Pancreas (tissue), 10 donors: ENCODE data around the gene PCBP4. TPM values are rescaled to one million over a fixed set of nuclear protein-coding genes. Genes with fewer than 3 reads are reported as not detected.
A peak's percentile ranks its signal among the peaks of the same experiment; 100 is the strongest.

Experiments
- ATAC-seq, 4 donors: fragments of 200-7000 bp; cut with Tn5 transposase; one replicate each; pipeline versions ENCODE4 v1.8.0 to v1.9.1; 2020; ENCODE audit warnings: mild to moderate bottlenecking in 4 of 4, moderate library complexity in 4 of 4
- DNase-seq, 6 donors: peaks; one replicate each; pipeline ENCODE4 v3.0.0-alpha.2; 2020
- FAIRE-seq: peaks from 2 replicates; lab custom pipeline; 2012; peaks lifted over from hg19 to GRCh38; lab: Jason Lieb, UNC
- H3K27ac ChIP-seq, 4 donors: fragments of 200-600 bp; sonication (generic); 1 replicate in 3 of 4; 2 replicates in 1 of 4; pipeline versions ENCODE4 v1.5.0 to v1.8.0; 2020
- H3K27me3 ChIP-seq, 4 donors: fragments of 200-600 bp; one replicate each; pipeline ENCODE4 v1.8.0; 2021
- H3K36me3 ChIP-seq, 3 donors: fragments of 200-600 bp; sonication (generic) in 1 of 3; one replicate each; pipeline versions ENCODE4 v1.5.0 to v1.8.0; 2020 to 2021
- H3K4me1 ChIP-seq, 3 donors: fragments of 200-600 bp; one replicate each; pipeline ENCODE4 v1.8.0; 2021
- H3K4me3 ChIP-seq, 4 donors: fragments of 200-600 bp; sonication (generic) in 2 of 4; one replicate each; pipeline versions ENCODE4 v1.5.0 to v1.8.0; 2020 to 2021
- H3K9me3 ChIP-seq, 4 donors: fragments of 200-600 bp; one replicate each; pipeline ENCODE4 v1.8.0; 2021
- CTCF ChIP-seq, 4 donors: fragments of 200-600 bp; sonication (generic) in 3 of 4; IDR thresholded peaks; one replicate each; pipeline versions ENCODE4 v1.5.0 to v1.8.0; 2021; ENCODE audit warnings: antibody characterized with exemption in 4 of 4
- WGBS, 2 donors: extraction: QIAGEN DNeasy Blood & Tissue Kit; methylation state at CpG; one replicate each; pipeline ENCODE4 v1.1.7; 2013; 5-methylcytosine and 5-hydroxymethylcytosine counted together
- intact Hi-C, 3 donors: fragments of 100-400 bp; cut with DNase I; formaldehyde crosslinking; loops; one replicate each; pipeline versions ENCODE4 v1.11.1 to v1.14.2; 2022
- polyA plus RNA-seq, 2 donors: library from polyadenylated mRNA; stranded (reverse); fragments of 200-250 nt; gene quantifications; one replicate each; pipeline ENCODE4 v1.2.3, GENCODE V29; 2013
- total RNA-seq, 6 donors: library from RNA; stranded (reverse); fragmentation: NEBNext Ultra II Directional in 4 of 6; extraction: Animal tissue kit (Norgen Biotek cat#: 25700) in 4 of 6; gene quantifications; one replicate each; pipeline versions ENCODE4 v1.2.1 to v1.2.4, GENCODE V29; 2021 to 2023
- donor health status: healthy with polysubstance abuse.
- donor health status: DM: no; HTN: no; CAD: no; lungs with moderate emphysema.
- donor health status: DM: no; HTN: no; CAD: no.
- donor health status: control.
- donor health status: control.
- donor health status: Bipolar disorder and iron deficiency.
- donor health status: DM: yes; HTN: yes; CAD: no.
- donor health status: DM: no; HTN: no; CAD: no.
- donor health status: DM: no; HTN: no; CAD: no.
- donor health status: DM: yes; HTN: yes; CAD: no.

The PCBP4 gene
- total and polyA plus RNA-seq, 8 donors = 10.7 to 55.2 (median 17.4) TPM

GRCh38 chr3:51937611-51938450 lies 29.4 kb downstream of the PCBP4 start:
- no peaks in the 10 kb centered on the region for H3K27me3 ChIP-seq
- H3K36me3 ChIP-seq = peaks cover 0 to 42% (median 11%) of the 10 kb centered on the region in 3 donors
- no peak for FAIRE-seq
- no peaks in the 10 kb centered on the region for H3K9me3 ChIP-seq
- intact Hi-C loops = no loop called here
- TF ChIP-seq CTCF (IDR thresholded peaks at IDR 0.05) = no peak
- peak in 1 of 6 donors; percentile 60 for DNase-seq
- WGBS, 2 donors = 87 to 95% methylated on average over 13 of the region's 13 CpGs
- no peak for ATAC-seq
- peaks cover 0 to 18% (median 5%) of the 10 kb centered on the region in 3 donors for H3K4me1 ChIP-seq
- H3K4me3 ChIP-seq = no peak overlapping the region
- H3K27ac ChIP-seq = no peak overlapping the region

GRCh38 chr3:51937014-51937413 lies 30.2 kb downstream of the PCBP4 start:
- no peak overlapping the region for H3K4me3 ChIP-seq
- no peak overlapping the region for H3K27ac ChIP-seq
- TF ChIP-seq CTCF (IDR thresholded peaks at IDR 0.05) = no peak
- FAIRE-seq (no peak), DNase-seq (no peak), ATAC-seq (no peak)
- peaks cover 0 to 45% (median 11%) of the 10 kb centered on the region in 3 donors for H3K36me3 ChIP-seq
- intact Hi-C loops = no loop called here
- no peaks in the 10 kb centered on the region for H3K27me3 ChIP-seq
- H3K9me3 ChIP-seq = no peaks in the 10 kb centered on the region
- 89 to 90% methylated on average over 9 of the region's 9 CpGs for WGBS, 2 donors
- peaks cover 0 to 15% (median 5%) of the 10 kb centered on the region in 3 donors for H3K4me1 ChIP-seq

- ATAC-seq (no peak), FAIRE-seq (no peak), DNase-seq (no peak)
- H3K27me3 ChIP-seq = no peaks in the 10 kb centered on the region
- no peak overlapping the region for H3K4me3 ChIP-seq
- no peak for TF ChIP-seq CTCF (IDR thresholded peaks at IDR 0.05)
- H3K27ac ChIP-seq = no peak overlapping the region
- intact Hi-C loops = no loop called here
- no peaks in the 10 kb centered on the region for H3K9me3 ChIP-seq
- peaks cover 0 to 45% (median 11%) of the 10 kb centered on the region in 3 donors for H3K36me3 ChIP-seq
- peaks cover 0 to 14% (median 5%) of the 10 kb centered on the region in 3 donors for H3K4me1 ChIP-seq
- WGBS, 2 donors = 94 to 96% methylated on average over 25 of the region's 25 CpGs
Measured at GRCh38 chr3:51935886-51936755, 31.1 kb downstream of the PCBP4 start.

GRCh38 chr3:51934991-51935885 lies 32.0 kb downstream of the PCBP4 start:
- no peak for FAIRE-seq
- 93 to 95% methylated on average over 28 of the region's 28 CpGs for WGBS, 2 donors
- Histone ChIP-seq H3K27me3 (no peaks in the 10 kb centered on the region), H3K36me3 (peaks cover 0 to 45% (median 11%) of the 10 kb centered on the region in 3 donors), H3K4me1 (peaks cover 0 to 5% (median 0%) of the 10 kb centered on the region in 3 donors), H3K9me3 (no peaks in the 10 kb centered on the region), H3K27ac (no peak overlapping the region), H3K4me3 (no peak overlapping the region)
- TF ChIP-seq CTCF (IDR thresholded peaks at IDR 0.05) = no peak
- no peak for DNase-seq
- intact Hi-C loops = no loop called here
- ATAC-seq = no peak
